H9 (cell line): Measurements from ENCODE around the gene GALNT9. TPM values are rescaled to one million over a fixed set of nuclear protein-coding genes. Genes with fewer than 3 reads are reported as not detected.

ENCODE experiments used
- DNase-seq: peaks from one replicate; pipeline ENCODE4 v3.0.0-alpha.2; 2017
- H2AFZ ChIP-seq: one replicate; pipeline ENCODE4 v1.6.1; 2013; ENCODE audit warnings: mild to moderate bottlenecking, low read length, control low read depth, moderate library complexity
- H2AK5ac ChIP-seq: 2 replicates; pipeline ENCODE4 v1.6.1; 2013; ENCODE audit warnings: low read length, control low read depth, mixed read lengths; ENCODE audit not compliant: insufficient read length
- H2BK120ac ChIP-seq: one replicate; pipeline ENCODE4 v1.6.1; 2013; ENCODE audit warnings: low read depth, mild to moderate bottlenecking, low read length, control low read depth, inconsistent platforms; ENCODE audit not compliant: poor library complexity, severe bottlenecking
- H2BK12ac ChIP-seq: 2 replicates; pipeline ENCODE4 v1.6.1; 2013; ENCODE audit warnings: low read length, control low read depth, mixed read lengths, low read depth; ENCODE audit not compliant: insufficient read length
- H2BK15ac ChIP-seq: 2 replicates; pipeline ENCODE4 v1.6.1; 2013; ENCODE audit warnings: low read depth, low read length, control low read depth
- H2BK20ac ChIP-seq: one replicate; pipeline ENCODE4 v1.6.1; 2013; ENCODE audit warnings: low read depth, mild to moderate bottlenecking, low read length, control low read depth, inconsistent platforms; ENCODE audit not compliant: poor library complexity, severe bottlenecking
- H2BK5ac ChIP-seq: 2 replicates; pipeline ENCODE4 v1.6.1; 2013; ENCODE audit warnings: low read length, control low read depth, mixed read lengths; ENCODE audit not compliant: insufficient read length
- H3K14ac ChIP-seq: 2 replicates; pipeline ENCODE4 v1.6.1; 2013; ENCODE audit warnings: low read length, control low read depth; ENCODE audit not compliant: insufficient read depth
- H3K18ac ChIP-seq: 2 replicates; pipeline ENCODE4 v1.6.1; 2013; ENCODE audit warnings: low read depth, mild to moderate bottlenecking, mixed read lengths, low read length, control low read depth; ENCODE audit not compliant: insufficient read length
- H3K23ac ChIP-seq: 2 replicates; pipeline ENCODE4 v1.6.1; 2013; ENCODE audit warnings: low read length, control low read depth, mixed read lengths, low read depth; ENCODE audit not compliant: insufficient read length
- H3K23me2 ChIP-seq: 2 replicates; pipeline ENCODE4 v1.6.1; 2013; ENCODE audit warnings: low read depth, mild to moderate bottlenecking, mixed read lengths, low read length, control low read depth; ENCODE audit not compliant: insufficient read length, poor library complexity, severe bottlenecking
- H3K27ac ChIP-seq: 2 replicates; pipeline ENCODE4 v1.5.1; 2013; ENCODE audit warnings: low read length, control low read depth, mixed read lengths, low read depth; ENCODE audit not compliant: insufficient read length
- H3K27me3 ChIP-seq: 2 replicates; pipeline ENCODE4 v1.6.1; 2013; ENCODE audit warnings: low read length, control low read depth, inconsistent platforms; ENCODE audit not compliant: insufficient read depth
- H3K4ac ChIP-seq: 2 replicates; pipeline ENCODE4 v1.6.1; 2013; ENCODE audit warnings: low read depth, mild to moderate bottlenecking, control low read depth, inconsistent platforms, low read length, moderate library complexity
- H3K4me1 ChIP-seq: 2 replicates; pipeline ENCODE4 v1.6.1; 2013; ENCODE audit warnings: low read length, control low read depth, inconsistent platforms; ENCODE audit not compliant: insufficient read depth
- H3K4me2 ChIP-seq: 2 replicates; pipeline ENCODE4 v1.6.1; 2013; ENCODE audit warnings: low read length, control low read depth, mixed read lengths; ENCODE audit not compliant: insufficient read length, insufficient read depth
- H3K56ac ChIP-seq: 2 replicates; pipeline ENCODE4 v1.6.1; 2013; ENCODE audit warnings: low read depth, mild to moderate bottlenecking, mixed read lengths, low read length, control low read depth; ENCODE audit not compliant: insufficient read length
- H3K79me1 ChIP-seq: 2 replicates; pipeline ENCODE4 v1.6.1; 2013; ENCODE audit warnings: low read depth, mild to moderate bottlenecking, moderate library complexity, low read length, control low read depth, inconsistent platforms; ENCODE audit not compliant: insufficient read depth, poor library complexity, severe bottlenecking
- H3K79me2 ChIP-seq: 2 replicates; pipeline ENCODE4 v1.6.1; 2013; ENCODE audit warnings: low read length, control low read depth, inconsistent platforms; ENCODE audit not compliant: insufficient read depth
- H3K9ac ChIP-seq: 2 replicates; pipeline ENCODE4 v1.6.1; 2013; ENCODE audit warnings: low read length, control low read depth, mixed read lengths; ENCODE audit not compliant: insufficient read length; ENCODE audit errors: extremely low read depth
- H3K9me3 ChIP-seq: one replicate; pipeline ENCODE4 v1.6.1; 2013; ENCODE audit warnings: low read depth, low read length, inconsistent platforms; ENCODE audit not compliant: control insufficient read depth
- H3T11ph ChIP-seq: one replicate; pipeline ENCODE4 v1.6.1; 2013; ENCODE audit warnings: mild to moderate bottlenecking, low read length, control low read depth, inconsistent platforms
- H4K20me1 ChIP-seq: one replicate; pipeline ENCODE4 v1.6.1; 2013; ENCODE audit not compliant: control insufficient read depth, insufficient read length, insufficient read depth
- H4K5ac ChIP-seq: 2 replicates; pipeline ENCODE4 v1.6.1; 2013; ENCODE audit warnings: low read depth, mild to moderate bottlenecking, mixed read lengths, low read length, control low read depth; ENCODE audit not compliant: insufficient read length
- H4K8ac ChIP-seq: replicated peaks from 2 replicates; pipeline ENCODE4 v1.6.1; 2013; ENCODE audit warnings: low read length, control low read depth, mixed read lengths, low read depth; ENCODE audit not compliant: insufficient read length
- H4K91ac ChIP-seq: 2 replicates; pipeline ENCODE4 v1.6.1; 2013; ENCODE audit warnings: low read depth, mild to moderate bottlenecking, moderate library complexity, mixed read lengths, low read length, control low read depth; ENCODE audit not compliant: insufficient read length
- H3K27ac Mint-ChIP-seq, 3 experiments: 2 replicates in 2 of 3; 3 replicates in 1 of 3; pipeline ENCODE4 v1.8.0; 2020 to 2021; ENCODE audit warnings: mixed read lengths in 3 of 3, mild to moderate bottlenecking in 1 of 3, moderate library complexity in 1 of 3
- H3K27me3 Mint-ChIP-seq: 2 replicates; pipeline ENCODE4 v1.8.0; 2021; ENCODE audit warnings: low read depth, mild to moderate bottlenecking, moderate library complexity, mixed read lengths
- H3K36me3 Mint-ChIP-seq, 3 experiments: 2 replicates in 2 of 3; 3 replicates in 1 of 3; pipeline ENCODE4 v1.8.0; 2020 to 2021; ENCODE audit warnings: low read depth in 3 of 3, mixed read lengths in 3 of 3; ENCODE audit not compliant: insufficient read depth in 1 of 3
- H3K4me1 Mint-ChIP-seq, 2 experiments: 2 replicates each; pipeline ENCODE4 v1.8.0; 2020; ENCODE audit warnings: mixed read lengths in 2 of 2
- H3K4me3 Mint-ChIP-seq, 2 experiments: 2 replicates in 1 of 2; 3 replicates in 1 of 2; pipeline ENCODE4 v1.8.0; 2020 to 2021; ENCODE audit warnings: mild to moderate bottlenecking in 2 of 2, mixed read lengths in 2 of 2, moderate library complexity in 1 of 2
- H3K9me3 Mint-ChIP-seq, 2 experiments: 2 replicates in 1 of 2; 3 replicates in 1 of 2; pipeline ENCODE4 v1.8.0; 2020; ENCODE audit warnings: mild to moderate bottlenecking in 2 of 2, mixed read lengths in 2 of 2, moderate library complexity in 1 of 2
- whole genome bisulfite sequencing: extraction: QIAGEN DNeasy Blood & Tissue Kit; methylation state at CpG from one replicate; pipeline ENCODE4 v1.1.7; 2013; ENCODE audit warnings: missing lambda C conversion rate, low lambda C conversion rate, mixed read lengths; ENCODE audit not compliant: insufficient read length; ENCODE audit errors: extremely low coverage; 5-methylcytosine and 5-hydroxymethylcytosine counted together
- total RNA-seq: library from RNA; stranded (reverse); gene quantifications from 2 replicates; pipeline ENCODE4 v1.2.1, GENCODE V29; 2021
- TF ChIP-seq, protein P1 (sequence below): fragments of 200-600 bp; sonication (generic); conservative IDR thresholded peaks from 3 replicates; pipeline ENCODE4 v1.8.0; 2021; ENCODE audit warnings: antibody characterized with exemption, mild to moderate bottlenecking

The GALNT9 gene
- total RNA-seq, 1 experiment from 2014 or later: 0.35 TPM

DNA sequence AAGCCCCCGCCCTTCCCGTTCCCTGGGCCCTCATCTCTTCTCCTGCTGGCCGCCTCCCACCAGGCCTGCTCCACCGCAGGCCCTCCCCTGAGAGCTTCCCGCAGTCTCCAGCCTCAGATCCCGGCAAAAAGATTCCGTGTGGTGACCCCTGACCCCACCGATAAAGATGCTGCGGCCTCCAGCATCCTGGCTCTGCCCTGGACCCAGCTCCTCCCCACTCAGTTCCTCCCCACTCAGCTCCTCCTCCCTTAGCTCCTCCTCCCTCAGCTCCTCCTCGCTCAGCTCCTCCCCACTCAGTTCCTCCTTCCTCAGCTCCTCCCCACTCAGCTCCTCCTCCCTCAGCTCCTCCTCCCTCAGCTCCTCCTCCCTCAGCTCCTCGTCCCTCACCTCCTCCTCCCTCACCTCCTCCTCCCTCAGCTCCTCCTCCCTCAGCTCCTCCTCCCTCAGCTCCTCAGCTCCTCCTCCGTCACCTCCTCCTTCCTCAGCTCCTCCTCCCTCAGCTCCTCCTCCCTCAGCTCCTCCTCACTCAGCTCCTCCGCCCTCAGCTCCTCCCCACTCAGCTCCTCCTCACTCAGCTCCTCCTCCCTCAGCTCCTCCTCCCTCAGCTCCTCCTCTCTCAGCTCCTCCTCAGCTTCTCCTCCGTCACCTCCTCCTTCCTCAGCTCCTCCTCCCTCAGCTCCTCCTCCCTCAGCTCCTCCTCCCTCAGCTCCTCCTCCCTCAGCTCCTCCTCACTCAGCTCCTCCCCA is 168.2 kb downstream of the GALNT9 start:
- Histone ChIP-seq H2AK5ac (no peak overlapping the region), H4K91ac (no peak overlapping the region), H2BK12ac (no peak overlapping the region), H2BK5ac (no peak overlapping the region), H3K23me2 (no peaks in the 10 kb centered on the region), H3K9ac (no peak overlapping the region), H2BK20ac (no peak overlapping the region), H4K8ac (no peak overlapping the region), H3K79me1 (no peaks in the 10 kb centered on the region), H3K27me3 (no peaks in the 10 kb centered on the region; the same call in 1 of the 2 replicates), H2BK15ac (no peak overlapping the region), H3K9me3 (peaks cover 14% of the 10 kb centered on the region), H3K4ac (no peak overlapping the region), H2AFZ (no peak overlapping the region), H3K18ac (no peak overlapping the region), H3K4me2 (no peak overlapping the region), H2BK120ac (no peak overlapping the region), H3K27ac (no peak overlapping the region), H4K20me1 (no peaks in the 10 kb centered on the region), H3K23ac (no peak overlapping the region), H3K79me2 (no peaks in the 10 kb centered on the region), H3T11ph (no peak overlapping the region), H3K56ac (no peak overlapping the region), H4K5ac (no peak overlapping the region), H3K4me1 (no peaks in the 10 kb centered on the region), H3K14ac (no peak overlapping the region)
- Mint-ChIP-seq H3K27me3 (peaks cover 35% of the 10 kb centered on the region), H3K4me3 (no peak overlapping the region), H3K27ac (no peak overlapping the region), H3K36me3 (0 out of 7 replicates have a peak, but pooled peaks cover 0 to 2% (median 0%) of the 10 kb centered on the region in 3 experiments), H3K4me1 (0 out of 4 replicates have a peak, but pooled peaks cover 0 to 2% of the 10 kb centered on the region in 2 experiments), H3K9me3 (peaks cover 2 to 3% of the 10 kb centered on the region in 2 experiments; a peak in 4 of 5 replicates)
- DNase-seq: no peak
- TF ChIP-seq, protein P1, sequence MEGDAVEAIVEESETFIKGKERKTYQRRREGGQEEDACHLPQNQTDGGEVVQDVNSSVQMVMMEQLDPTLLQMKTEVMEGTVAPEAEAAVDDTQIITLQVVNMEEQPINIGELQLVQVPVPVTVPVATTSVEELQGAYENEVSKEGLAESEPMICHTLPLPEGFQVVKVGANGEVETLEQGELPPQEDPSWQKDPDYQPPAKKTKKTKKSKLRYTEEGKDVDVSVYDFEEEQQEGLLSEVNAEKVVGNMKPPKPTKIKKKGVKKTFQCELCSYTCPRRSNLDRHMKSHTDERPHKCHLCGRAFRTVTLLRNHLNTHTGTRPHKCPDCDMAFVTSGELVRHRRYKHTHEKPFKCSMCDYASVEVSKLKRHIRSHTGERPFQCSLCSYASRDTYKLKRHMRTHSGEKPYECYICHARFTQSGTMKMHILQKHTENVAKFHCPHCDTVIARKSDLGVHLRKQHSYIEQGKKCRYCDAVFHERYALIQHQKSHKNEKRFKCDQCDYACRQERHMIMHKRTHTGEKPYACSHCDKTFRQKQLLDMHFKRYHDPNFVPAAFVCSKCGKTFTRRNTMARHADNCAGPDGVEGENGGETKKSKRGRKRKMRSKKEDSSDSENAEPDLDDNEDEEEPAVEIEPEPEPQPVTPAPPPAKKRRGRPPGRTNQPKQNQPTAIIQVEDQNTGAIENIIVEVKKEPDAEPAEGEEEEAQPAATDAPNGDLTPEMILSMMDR: no peak
- no CpG with 5 or more reads among the region's 14 CpGs for WGBS
